ENCODE results near the gene FAM229B.
"Not testable (repeated sequence)": the region's sequence is repeated elsewhere in the genome, so short reads cannot be mapped to it uniquely, and the experiment has no call there.

The FAM229B gene

DNA sequence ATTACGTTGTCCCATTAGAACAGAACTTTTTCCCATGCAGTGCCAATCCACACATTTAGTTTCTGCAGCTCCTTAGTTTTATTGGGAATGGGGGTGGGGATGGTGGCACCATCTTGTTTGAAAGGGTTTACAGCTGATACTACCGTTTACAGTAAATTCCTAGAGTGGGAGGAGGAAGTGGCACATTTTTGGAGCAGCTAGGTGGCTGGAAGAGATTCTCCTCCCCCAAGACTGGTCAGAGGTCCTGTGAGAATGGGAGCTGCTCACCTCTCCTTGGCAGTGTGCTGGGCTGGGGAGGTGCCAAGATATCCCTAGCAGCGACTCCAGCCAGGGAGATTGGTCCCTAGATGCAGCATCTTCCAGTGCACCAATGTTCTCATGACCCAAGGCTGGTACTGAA is 45.9 kb upstream of the FAM229B start:
- in situ Hi-C loops (cut with HindIII; ENCODE audit: low sequenced_read_pairs) = no loop called here
- H3K4me3 ChIP-seq (ENCODE audit: low read depth, low read length) = no peak overlapping the region
- no peak for DNase-seq (ENCODE audit: low read depth)
- TF ChIP-seq, protein P1, sequence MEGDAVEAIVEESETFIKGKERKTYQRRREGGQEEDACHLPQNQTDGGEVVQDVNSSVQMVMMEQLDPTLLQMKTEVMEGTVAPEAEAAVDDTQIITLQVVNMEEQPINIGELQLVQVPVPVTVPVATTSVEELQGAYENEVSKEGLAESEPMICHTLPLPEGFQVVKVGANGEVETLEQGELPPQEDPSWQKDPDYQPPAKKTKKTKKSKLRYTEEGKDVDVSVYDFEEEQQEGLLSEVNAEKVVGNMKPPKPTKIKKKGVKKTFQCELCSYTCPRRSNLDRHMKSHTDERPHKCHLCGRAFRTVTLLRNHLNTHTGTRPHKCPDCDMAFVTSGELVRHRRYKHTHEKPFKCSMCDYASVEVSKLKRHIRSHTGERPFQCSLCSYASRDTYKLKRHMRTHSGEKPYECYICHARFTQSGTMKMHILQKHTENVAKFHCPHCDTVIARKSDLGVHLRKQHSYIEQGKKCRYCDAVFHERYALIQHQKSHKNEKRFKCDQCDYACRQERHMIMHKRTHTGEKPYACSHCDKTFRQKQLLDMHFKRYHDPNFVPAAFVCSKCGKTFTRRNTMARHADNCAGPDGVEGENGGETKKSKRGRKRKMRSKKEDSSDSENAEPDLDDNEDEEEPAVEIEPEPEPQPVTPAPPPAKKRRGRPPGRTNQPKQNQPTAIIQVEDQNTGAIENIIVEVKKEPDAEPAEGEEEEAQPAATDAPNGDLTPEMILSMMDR (IDR thresholded peaks at IDR 0.05; ENCODE audit: low read depth, low read length, missing control alignments) = no peak

DNA sequence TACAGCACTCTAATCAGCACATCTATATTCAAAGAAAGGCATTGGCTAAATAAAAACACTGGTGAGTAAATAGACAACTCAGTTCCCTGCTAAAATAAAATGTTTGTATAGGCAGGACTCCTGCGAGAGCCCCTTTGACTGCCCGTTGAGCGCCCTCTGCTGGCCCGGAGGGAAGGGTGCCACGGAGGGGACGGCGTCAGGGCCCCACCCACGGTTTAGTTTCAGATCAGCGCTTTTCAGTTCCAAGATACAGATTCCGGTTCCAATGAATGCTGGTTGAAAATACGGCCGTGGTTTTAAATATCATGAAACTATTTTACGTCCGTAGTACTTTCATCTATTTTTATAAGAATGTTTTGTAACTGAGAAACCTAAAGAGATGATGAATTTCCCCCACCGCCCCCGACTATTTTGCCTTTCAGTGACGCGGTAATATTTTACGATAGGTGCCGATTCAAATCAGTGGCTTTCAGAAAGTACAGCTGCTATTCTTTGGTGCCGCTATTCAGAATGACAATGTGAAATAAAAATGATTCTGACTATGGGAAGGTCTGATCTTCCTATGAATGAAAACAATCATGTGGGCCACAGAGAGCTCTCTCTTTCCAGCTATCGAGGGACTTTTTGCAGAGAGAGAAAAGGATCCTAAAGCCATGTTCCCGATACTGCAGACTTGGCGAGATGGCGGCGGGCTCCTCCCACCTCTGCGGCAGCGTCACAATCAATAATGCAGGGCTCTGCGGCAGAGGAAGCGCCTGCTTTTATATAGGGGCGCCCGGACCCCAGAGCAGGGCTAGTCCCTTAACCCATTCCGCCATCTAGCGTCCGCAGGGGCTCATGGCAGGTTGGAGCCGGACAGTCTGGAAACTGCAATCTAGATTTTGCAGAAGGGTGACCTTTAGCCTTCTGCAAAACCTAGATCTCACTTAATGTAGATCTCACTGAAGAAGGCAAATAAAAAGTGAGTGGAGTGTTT is 44.1 kb upstream of the FAM229B start:
- peak; percentile 88 for DNase-seq (ENCODE audit: low read depth)
- in situ Hi-C loops (cut with HindIII; ENCODE audit: low sequenced_read_pairs) = no loop called here
- peak overlapping the region; percentile 55 for H3K4me3 ChIP-seq (ENCODE audit: low read depth, low read length)
- TF ChIP-seq, protein P1 (IDR thresholded peaks at IDR 0.05; ENCODE audit: low read depth, low read length, missing control alignments) = peak; percentile 96

DNA sequence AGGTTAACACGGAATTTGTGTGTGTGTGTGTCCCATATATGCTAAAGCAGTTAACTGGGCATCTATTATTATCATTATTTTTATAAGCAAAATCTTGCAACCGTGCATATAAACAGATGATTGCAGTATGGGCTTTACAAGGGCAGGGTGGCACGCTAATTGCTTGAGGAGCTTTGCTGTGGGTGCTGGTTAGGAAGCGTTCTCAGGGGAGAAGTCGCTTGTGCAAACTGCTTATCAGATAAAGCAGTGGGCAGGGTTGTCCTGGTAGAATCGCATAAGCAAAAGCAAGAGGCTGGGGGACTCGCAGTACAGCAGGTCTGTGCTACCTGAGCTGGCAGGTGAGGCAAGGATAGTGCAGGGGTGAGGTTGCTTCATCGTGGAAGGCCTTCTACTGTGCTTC is 43.2 kb upstream of the FAM229B start:
- no peak overlapping the region for H3K4me3 ChIP-seq (ENCODE audit: low read depth, low read length)
- TF ChIP-seq, protein P1 (IDR thresholded peaks at IDR 0.05; ENCODE audit: low read depth, low read length, missing control alignments) = no peak
- in situ Hi-C loops (cut with HindIII; ENCODE audit: low sequenced_read_pairs) = no loop called here
- DNase-seq (ENCODE audit: low read depth) = no peak

DNA sequence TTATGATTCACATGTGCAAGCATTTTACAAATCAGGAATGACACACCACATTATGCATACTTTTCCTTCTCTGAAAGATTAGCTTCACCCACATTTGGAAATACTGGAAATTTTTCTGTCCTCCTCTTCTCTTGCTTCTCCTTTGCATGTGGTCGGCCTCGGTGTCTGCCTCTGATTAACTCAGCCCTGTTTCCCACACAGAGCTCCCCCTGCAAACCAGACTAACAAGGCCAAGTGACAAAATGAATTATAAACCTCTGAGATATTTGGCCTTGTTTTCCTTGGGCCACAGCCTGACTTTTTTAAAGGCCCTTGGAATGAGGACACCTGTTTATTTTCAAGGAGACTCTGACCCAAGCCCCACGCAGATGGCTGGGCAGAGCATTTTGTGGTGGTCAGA is 42.5 kb upstream of the FAM229B start:
- TF ChIP-seq, protein P1 (IDR thresholded peaks at IDR 0.05; ENCODE audit: low read depth, low read length, missing control alignments) = no peak
- in situ Hi-C loops (cut with HindIII; ENCODE audit: low sequenced_read_pairs) = no loop called here

DNA sequence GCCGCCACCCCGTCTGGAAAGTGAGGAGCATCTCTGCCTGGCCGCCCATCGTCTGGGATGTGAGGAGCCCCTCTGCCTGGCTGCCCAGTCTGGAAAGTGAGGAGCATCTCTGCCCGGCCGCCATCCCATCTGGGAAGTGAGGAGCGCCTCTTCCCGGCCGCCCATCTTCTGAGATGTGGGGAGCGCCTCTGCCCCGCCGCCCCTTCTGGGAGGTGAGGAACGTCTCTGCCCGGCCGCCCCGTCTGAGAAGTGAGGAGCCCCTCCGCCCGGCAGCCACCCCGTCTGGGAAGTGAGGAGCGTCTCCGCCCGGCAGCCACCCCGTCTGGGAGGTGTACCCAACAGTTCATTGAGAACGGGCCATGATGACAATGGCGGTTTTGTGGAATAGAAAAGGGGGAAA is 39.9 kb upstream of the FAM229B start:
- DNase-seq (ENCODE audit: low read depth); in situ Hi-C loops (cut with HindIII; ENCODE audit: low sequenced_read_pairs); H3K4me3 ChIP-seq (ENCODE audit: low read depth, low read length): not testable (repeated sequence)

More for the DNA sequence above, 42.5 kb upstream of the FAM229B start:
- H3K4me3 ChIP-seq (ENCODE audit: low read depth, low read length) = no peak overlapping the region
- DNase-seq (ENCODE audit: low read depth) = peak; percentile 74

DNA sequence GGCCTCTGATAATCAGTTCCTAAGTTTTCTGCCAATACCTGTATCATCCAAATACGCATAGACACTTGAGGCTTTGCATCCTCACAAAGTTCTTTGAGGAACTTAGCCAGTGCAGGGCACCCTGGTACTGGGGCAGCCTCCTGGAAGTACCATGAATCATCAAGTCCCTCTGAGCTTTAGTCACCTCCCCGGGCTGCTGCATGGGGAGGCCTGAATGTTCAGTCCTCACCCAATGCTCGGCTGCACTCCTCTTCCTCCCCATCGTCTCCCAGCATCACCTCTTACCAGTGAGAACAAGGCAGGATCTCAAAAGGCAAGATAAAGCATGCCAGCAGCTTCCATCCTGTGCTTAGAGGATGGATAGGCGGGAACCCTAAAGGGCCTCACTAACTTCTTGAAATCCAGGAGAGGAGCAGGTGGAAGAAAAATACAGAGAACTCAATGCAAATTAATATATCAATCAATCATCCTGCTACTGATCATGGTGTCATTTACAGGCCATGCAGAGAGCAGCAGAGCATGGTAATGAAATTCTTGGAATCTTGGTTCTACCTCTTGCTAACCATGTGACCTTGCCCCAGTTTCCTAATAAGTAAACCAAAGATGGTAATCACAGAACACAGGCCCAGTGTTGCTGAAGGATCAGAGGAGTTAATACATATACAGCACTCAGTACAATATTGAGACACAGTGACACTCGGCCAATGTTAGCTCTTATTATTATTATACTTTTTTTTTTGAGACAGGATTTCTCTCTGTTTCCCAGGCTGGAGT is 38.2 kb upstream of the FAM229B start:
- in situ Hi-C loops (cut with HindIII; ENCODE audit: low sequenced_read_pairs) = no loop called here
- DNase-seq (ENCODE audit: low read depth) = no peak
- TF ChIP-seq, protein P1 (IDR thresholded peaks at IDR 0.05; ENCODE audit: low read depth, low read length, missing control alignments) = no peak

More for the DNA sequence above, 38.2 kb upstream of the FAM229B start:
- no peak overlapping the region for H3K4me3 ChIP-seq (ENCODE audit: low read depth, low read length)
